Lung (tissue), 12 donors: ENCODE data around the gene FRMD4A. TPM values are rescaled to one million over a fixed set of nuclear protein-coding genes. Genes with fewer than 3 reads are reported as not detected.
A peak's percentile ranks its signal among the peaks of the same experiment; 100 is the strongest.

Experiments used
- ATAC-seq: fragments of 200-7000 bp; cut with Tn5 transposase; one replicate; pipeline ENCODE4 v1.9.1; 2020; ENCODE audit warnings: moderate number of reproducible peaks; ENCODE audit not compliant: insufficient read depth, low FRiP score
- DNase-seq, 3 donors: peaks; one replicate each; pipeline ENCODE4 v3.0.0-alpha.2; 2013 to 2017
- H3K27ac ChIP-seq, 2 donors: one replicate each; pipeline ENCODE4 v1.5.1; 2013; ENCODE audit warnings: mild to moderate bottlenecking in 2 of 2, moderate library complexity in 2 of 2, control low read depth in 1 of 2, inconsistent platforms in 1 of 2, low read depth in 1 of 2, low read length in 1 of 2
- H3K27me3 ChIP-seq, 3 donors: one replicate each; pipeline ENCODE4 v1.5.1; 2013; ENCODE audit warnings: low read length in 2 of 3; ENCODE audit not compliant: control insufficient read depth in 3 of 3, insufficient read depth in 3 of 3
- H3K36me3 ChIP-seq, 4 donors: one replicate each; pipeline ENCODE4 v1.5.1; 2013; ENCODE audit warnings: low read length in 4 of 4, mild to moderate bottlenecking in 1 of 4, moderate library complexity in 1 of 4; ENCODE audit not compliant: control insufficient read depth in 4 of 4, insufficient read depth in 4 of 4
- H3K4me1 ChIP-seq, 5 donors: one replicate each; pipeline ENCODE4 v1.5.1; 2013; ENCODE audit warnings: low read length in 5 of 5, mild to moderate bottlenecking in 2 of 5, moderate library complexity in 1 of 5; ENCODE audit not compliant: control insufficient read depth in 5 of 5, insufficient read depth in 5 of 5
- H3K4me3 ChIP-seq: one replicate; pipeline ENCODE4 v1.5.1; 2013; ENCODE audit warnings: mild to moderate bottlenecking, control low read depth, moderate library complexity
- H3K9ac ChIP-seq, 2 donors: one replicate each; pipeline ENCODE4 v1.5.1; 2013; ENCODE audit warnings: low read length in 2 of 2, control low read depth in 1 of 2; ENCODE audit not compliant: insufficient read depth in 1 of 2
- H3K9me3 ChIP-seq, 4 donors: one replicate each; pipeline ENCODE4 v1.5.1; 2013; ENCODE audit warnings: low read length in 3 of 4, mild to moderate bottlenecking in 1 of 4, moderate library complexity in 1 of 4; ENCODE audit not compliant: control insufficient read depth in 4 of 4, insufficient read depth in 3 of 4
- WGBS, 2 donors: extraction: QIAGEN DNeasy Blood & Tissue Kit; methylation state at CpG; one replicate each; pipeline ENCODE4 v1.1.7; 2013; 5-methylcytosine and 5-hydroxymethylcytosine counted together
- polyA plus RNA-seq, 2 donors: library from polyadenylated mRNA; stranded (reverse); fragments of 200-250 nt; gene quantifications; one replicate each; pipeline ENCODE4 v1.2.1, GENCODE V29; 2013
- total RNA-seq, 2 donors: library from RNA; depleted of rRNA in 1 of 2; stranded (reverse); fragments of >200 nt in 1 of 2; gene quantifications; one replicate each; pipeline ENCODE4 v1.2.1, GENCODE V29; 2014 to 2021
- TF ChIP-seq, protein P1 (sequence below): IDR thresholded peaks from 2 replicates; pipeline ENCODE4 v1.5.1; 2012; ENCODE audit warnings: mild to moderate bottlenecking; ENCODE audit errors: control extremely low read depth, extremely low read depth
- donor health status: control.
- donor health status: control.
- donor health status: Bipolar disorder and iron deficiency.
- donor health status: healthy.
- donor health status: DM: yes; HTN: yes; CAD: no.

Gene FRMD4A
- total and polyA plus RNA-seq, 4 donors: 12.0 to 64.5 (median 29.3) TPM

DNA sequence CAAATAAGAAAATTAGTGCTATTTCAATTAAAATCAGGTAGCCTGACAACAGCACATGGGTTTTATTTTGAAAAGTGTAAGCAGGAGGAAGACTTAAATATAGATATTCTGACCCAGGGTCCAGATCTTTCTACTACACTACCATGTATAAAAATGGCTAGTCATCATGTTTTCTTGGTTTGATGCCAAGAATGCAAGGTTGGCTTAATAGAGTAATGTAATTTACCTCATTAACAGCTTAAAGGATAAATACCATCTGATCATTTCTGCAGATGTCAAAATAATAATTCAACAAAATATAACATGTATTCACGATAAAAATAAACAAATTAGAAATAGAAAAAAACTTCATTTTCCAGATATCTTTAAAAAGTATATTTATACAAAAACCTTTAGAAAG lies 39.4 kb downstream of the FRMD4A start:
- TF ChIP-seq, protein P1, sequence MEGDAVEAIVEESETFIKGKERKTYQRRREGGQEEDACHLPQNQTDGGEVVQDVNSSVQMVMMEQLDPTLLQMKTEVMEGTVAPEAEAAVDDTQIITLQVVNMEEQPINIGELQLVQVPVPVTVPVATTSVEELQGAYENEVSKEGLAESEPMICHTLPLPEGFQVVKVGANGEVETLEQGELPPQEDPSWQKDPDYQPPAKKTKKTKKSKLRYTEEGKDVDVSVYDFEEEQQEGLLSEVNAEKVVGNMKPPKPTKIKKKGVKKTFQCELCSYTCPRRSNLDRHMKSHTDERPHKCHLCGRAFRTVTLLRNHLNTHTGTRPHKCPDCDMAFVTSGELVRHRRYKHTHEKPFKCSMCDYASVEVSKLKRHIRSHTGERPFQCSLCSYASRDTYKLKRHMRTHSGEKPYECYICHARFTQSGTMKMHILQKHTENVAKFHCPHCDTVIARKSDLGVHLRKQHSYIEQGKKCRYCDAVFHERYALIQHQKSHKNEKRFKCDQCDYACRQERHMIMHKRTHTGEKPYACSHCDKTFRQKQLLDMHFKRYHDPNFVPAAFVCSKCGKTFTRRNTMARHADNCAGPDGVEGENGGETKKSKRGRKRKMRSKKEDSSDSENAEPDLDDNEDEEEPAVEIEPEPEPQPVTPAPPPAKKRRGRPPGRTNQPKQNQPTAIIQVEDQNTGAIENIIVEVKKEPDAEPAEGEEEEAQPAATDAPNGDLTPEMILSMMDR: no peak
- Histone ChIP-seq H3K9me3 (peaks cover 0 to 7% (median 0%) of the 10 kb centered on the region in 4 donors), H3K4me3 (no peak overlapping the region), H3K27ac (no peak overlapping the region), H3K4me1 (peaks cover 0 to 14% (median 1%) of the 10 kb centered on the region in 5 donors), H3K9ac (no peak overlapping the region), H3K36me3 (no peaks in the 10 kb centered on the region), H3K27me3 (no peaks in the 10 kb centered on the region)
- ATAC-seq: no peak
- no peak for DNase-seq
- 94 to 95% methylated on average over 1 of the region's 1 CpG for whole genome bisulfite sequencing, 2 donors

- Histone ChIP-seq H3K4me3 (no peak overlapping the region), H3K9ac (no peak overlapping the region), H3K36me3 (no peaks in the 10 kb centered on the region), H3K9me3 (peaks cover 0 to under 1% (median 0%) of the 10 kb centered on the region in 4 donors), H3K4me1 (peaks cover 0 to 17% (median 0%) of the 10 kb centered on the region in 5 donors), H3K27me3 (no peaks in the 10 kb centered on the region), H3K27ac (no peak overlapping the region)
- no peak for ATAC-seq
- 90 to 97% methylated on average over 6 of the region's 6 CpGs for WGBS, 2 donors
- peak in 1 of 3 donors; percentile 64 for DNase-seq
- TF ChIP-seq, protein P1: no peak
Measured at GRCh38 chr10:14285941-14286560, 44.7 kb downstream of the FRMD4A start.

DNA sequence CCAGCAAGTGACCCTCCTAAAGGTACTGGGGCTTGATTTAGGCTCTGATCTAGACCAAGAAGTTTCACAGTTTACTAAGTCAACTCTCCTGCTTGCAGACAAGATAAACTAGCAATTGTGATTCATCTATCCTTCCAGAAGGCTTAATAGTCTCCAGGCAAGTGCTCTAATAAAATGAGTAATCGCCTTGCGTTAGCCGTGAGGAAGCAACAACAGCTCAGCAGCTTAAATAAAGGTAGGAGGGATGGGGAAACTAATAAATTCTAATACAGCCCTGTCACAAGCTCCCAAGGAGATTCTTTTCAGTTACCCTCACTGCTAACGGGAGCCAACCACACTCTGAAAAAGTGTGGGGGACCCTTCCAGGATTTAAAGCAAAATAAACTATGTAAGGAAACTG lies 48.4 kb downstream of the FRMD4A start:
- ATAC-seq (no peak), DNase-seq (no peak)
- no peaks in the 10 kb centered on the region for H3K36me3 ChIP-seq
- H3K4me1 ChIP-seq: peaks cover 0 to 28% (median 0%) of the 10 kb centered on the region in 5 donors
- no peak overlapping the region for H3K9ac ChIP-seq
- no peak overlapping the region for H3K27ac ChIP-seq
- no peak overlapping the region for H3K4me3 ChIP-seq
- H3K27me3 ChIP-seq: no peaks in the 10 kb centered on the region
- no peaks in the 10 kb centered on the region for H3K9me3 ChIP-seq
- TF ChIP-seq, protein P1: no peak
- 85 to 87% methylated on average over 4 of the region's 4 CpGs for WGBS, 2 donors

- no peak overlapping the region for H3K27ac ChIP-seq
- H3K9me3 ChIP-seq: no peaks in the 10 kb centered on the region
- H3K27me3 ChIP-seq: peaks cover 0 to 3% (median 0%) of the 10 kb centered on the region in 3 donors
- no peak for ATAC-seq
- no peak overlapping the region for H3K9ac ChIP-seq
- peaks cover 0 to 24% (median 2%) of the 10 kb centered on the region in 5 donors for H3K4me1 ChIP-seq
- no peak overlapping the region for H3K4me3 ChIP-seq
- 83 to 86% methylated on average over 8 of the region's 8 CpGs for WGBS, 2 donors
- TF ChIP-seq, protein P1: no peak
- H3K36me3 ChIP-seq: no peaks in the 10 kb centered on the region
- DNase-seq: no peak
Measured at GRCh38 chr10:14278533-14278932, 52.2 kb downstream of the FRMD4A start.
